IPS DF 4.7 (cell line): Measurements from ENCODE around the gene CCL2.

Source experiments
- DNase-seq: peaks from one replicate; pipeline ENCODE4 v3.0.0-alpha.2; 2013; ENCODE audit warnings: low spot score; ENCODE audit errors: extremely low read depth

CCL2 gene

DNA sequence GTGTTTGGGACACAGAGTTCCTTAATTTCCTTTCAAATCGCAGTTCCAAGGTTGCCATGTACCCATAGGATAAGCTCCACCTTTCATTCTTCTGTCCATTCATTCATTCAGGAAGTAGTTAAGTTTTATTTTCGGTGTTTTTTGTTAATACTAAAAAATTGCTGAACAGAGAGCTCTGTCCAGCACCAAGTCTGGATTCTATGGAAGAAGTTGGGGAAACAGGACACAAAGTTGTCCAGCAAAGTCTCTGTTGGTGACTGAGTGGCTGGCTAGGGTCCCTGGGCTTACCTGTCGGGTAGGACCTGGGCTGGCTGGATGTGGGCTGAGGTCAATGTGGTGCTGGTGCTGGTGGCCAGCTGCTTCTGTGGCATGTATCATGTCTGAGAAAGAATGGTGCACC lies 17.6 kb upstream of the CCL2 start:
- no peak for DNase-seq

DNA sequence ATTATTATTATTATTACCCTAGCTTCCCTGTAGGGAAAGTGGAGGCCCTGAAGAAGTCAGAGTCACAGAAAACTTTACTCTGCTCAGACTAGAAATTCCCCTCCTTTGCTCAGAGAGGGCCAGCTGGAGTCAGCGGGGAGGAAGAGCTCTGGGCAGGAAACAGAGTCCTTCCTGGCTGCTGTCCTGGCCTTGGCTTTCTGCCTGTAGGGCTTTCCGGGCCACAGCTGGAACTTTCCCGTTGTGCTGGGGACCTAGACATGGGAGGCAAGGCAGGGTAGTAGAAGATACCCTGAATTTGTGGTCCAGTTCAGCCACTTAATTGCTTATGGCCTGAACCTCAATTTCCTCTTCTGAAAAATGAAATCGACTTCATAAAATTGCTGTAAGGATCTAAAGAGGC lies 14.0 kb upstream of the CCL2 start:
- no peak for DNase-seq

DNA sequence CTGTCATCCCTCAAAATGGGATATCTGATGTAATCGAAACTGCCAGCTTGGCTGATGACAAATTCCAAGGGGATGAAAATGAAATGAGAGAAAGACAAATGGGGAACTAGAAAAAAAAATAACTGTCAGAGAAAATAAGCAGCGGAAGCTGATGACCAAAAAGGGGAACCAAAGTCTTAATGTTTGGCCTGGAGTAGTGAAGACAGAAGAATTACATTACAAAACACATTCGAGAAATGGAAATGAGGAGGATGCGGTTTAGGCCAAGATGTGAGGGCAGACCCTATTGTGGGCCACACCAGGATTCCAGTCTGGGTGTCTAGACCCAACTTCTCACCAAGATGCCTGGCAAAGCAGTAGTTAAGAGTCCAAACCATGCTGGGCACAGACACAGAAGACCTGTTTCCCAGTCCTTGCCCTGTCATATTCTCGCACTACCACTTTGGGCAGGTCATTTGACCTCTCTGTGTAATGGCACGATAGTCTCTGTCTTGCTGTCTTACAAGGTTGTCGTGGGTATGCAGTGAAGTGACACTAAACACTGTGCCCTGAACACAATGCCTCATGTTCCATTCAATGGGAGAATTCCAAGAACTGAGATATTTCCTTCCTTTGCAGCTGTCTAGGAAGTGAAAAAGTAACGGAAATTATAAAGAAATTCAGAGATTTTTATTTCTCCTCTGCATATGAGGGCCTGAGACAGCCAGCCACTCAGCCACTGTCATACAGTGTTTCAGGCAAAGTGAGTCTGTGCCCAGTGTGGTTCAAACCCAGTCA lies 12.3 kb upstream of the CCL2 start:
- DNase-seq: no peak

DNA sequence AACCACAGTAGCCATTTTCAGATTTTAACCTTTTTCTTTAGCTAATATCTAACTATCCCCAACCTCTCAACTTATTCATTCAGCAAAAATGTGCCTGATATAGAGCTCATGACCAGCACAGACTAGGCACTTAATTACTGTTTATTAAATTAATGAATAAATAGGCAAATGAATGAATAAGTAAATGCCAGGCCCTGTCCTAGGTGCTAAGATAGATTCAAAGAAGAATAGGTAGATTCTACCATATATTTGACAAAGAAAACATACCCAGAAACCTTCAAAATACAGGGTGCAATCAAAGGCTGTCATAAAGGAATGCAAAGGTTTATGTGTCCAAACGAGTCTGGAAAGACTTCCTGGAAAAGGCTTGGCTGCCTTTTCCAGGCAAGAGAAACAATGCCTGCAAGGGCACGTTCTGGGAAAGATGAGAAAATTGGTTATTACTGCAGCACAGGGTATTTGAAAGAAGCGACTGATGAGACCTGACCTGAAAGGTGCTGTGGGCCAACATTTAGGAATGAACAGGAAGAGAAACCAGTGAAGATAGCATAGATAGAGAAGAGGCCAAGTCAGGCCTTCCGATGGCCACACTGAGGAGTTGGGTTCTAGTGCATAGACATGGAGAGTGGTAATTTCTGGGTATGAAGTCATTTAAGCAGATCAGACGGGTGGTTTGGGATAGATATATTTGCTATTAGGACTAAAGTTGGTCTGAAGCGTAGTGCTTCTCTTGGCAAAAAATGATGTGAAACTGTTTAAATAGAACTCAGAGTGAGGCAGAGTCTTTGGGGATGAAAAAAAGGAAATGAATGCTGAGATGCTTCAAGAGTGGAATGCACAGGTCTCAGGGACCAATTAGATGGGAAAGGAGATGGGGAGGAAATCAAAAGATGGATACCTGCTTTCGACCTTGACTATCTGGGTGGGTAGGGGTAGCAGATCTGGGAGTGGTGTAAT lies 11.4 kb upstream of the CCL2 start:
- no peak for DNase-seq

DNA sequence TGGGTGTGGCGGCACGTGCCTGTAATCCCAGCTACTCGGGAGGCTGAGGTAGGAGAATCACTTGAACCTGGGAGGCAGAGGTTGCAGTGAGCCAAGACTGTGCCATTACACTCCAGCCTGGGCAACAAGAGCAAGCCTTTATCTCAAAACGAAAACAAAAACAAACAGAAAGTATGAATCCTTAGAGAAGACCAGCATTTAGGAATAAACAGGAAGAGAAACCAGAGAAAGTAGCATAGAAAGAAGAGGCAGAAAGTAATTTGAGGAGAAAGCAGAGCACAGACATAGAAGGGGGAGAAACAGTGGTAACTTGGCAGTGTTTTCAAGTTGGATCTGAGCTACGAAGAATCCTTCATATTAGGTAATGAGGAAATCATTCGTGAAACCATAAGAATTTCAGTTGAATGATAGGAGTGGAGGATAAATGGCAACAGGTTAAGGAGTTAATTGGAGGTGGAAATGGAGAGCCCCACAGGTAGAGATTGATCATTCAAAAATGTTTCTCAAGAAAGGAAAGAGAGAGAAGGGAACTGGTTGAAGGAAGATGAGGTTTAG lies 9.7 kb upstream of the CCL2 start:
- DNase-seq: no peak

DNA sequence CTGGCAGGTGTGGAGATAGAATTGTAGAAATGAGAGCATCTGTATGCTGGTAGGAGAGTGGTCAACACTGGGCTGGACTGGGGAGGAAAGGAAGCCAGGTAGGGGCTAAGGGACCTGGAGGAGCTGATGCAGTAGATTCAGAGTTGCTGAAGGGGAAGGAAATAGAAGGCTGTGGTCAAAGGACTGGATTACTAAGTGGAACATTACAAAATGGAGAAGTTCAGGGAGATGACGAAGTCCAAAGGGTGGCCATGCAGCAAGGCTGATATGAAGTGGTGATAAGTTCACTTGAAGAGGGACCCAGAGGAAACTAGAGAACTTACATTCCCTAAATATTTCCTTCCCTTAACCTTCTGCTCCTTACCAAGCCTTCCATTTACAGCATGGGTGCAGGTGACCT lies 8.6 kb upstream of the CCL2 start:
- DNase-seq: no peak

DNA sequence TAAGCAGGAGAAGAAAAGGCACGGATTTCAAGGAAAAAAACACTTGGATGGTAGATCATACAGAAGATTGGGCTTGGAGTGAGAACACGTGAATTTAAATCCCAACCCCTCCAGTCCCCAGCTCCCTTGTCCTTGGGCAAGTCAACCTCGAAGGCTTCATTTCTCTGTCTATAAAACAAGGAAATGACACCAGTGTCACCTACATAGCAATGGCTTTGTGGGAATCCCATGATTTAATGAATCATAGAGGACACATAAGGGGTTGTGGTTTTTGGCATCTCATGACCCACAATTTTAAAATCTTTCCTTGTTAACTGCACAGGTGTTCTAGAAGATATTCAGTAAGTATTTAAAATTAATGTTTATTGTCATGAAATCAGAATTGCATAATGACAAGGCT lies 8.2 kb upstream of the CCL2 start:
- no peak for DNase-seq

DNA sequence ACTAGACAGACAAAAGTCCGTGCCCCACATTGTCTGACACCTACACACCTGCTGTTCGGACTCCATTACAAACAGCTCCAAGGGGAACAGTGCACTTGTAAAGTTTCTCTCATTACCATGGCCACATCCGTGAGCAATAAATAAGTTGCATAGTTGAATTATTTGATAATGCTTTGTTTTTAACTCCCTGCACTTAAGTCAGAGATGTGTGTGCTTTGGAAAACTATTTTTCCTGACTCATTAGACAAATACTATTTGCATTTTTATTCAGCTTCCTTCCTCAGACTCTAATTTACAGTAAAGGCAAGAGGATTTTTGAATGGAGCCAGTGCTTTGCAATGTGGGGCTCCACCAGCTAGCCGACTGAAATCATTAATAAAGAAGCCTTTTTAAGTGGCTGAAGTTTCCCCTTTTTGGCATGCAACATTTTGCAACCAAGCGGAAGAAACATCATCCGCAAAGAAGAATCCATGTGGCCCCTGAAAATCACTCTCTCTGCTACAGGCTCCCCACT lies 6.5 kb upstream of the CCL2 start:
- no peak for DNase-seq

DNA sequence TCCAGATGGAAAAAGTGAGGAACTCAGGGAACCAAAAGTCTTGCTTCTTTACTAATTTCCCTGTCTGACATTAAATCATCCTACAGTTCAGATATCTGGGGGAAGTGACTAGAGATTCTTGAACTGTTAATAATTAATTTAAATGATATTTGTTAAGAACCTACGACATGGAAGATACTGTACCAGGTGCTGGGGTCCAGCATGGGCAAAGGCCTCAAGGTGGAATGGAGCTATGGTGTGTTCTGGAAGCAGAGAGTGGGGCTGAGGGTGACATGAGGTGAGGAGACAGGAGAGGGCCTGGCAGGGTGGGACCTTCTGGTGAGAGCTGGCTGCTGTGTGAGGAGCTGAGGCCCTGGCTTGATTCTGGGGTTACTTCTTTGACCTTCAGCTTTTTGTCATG lies 6.0 kb upstream of the CCL2 start:
- DNase-seq: no peak

DNA sequence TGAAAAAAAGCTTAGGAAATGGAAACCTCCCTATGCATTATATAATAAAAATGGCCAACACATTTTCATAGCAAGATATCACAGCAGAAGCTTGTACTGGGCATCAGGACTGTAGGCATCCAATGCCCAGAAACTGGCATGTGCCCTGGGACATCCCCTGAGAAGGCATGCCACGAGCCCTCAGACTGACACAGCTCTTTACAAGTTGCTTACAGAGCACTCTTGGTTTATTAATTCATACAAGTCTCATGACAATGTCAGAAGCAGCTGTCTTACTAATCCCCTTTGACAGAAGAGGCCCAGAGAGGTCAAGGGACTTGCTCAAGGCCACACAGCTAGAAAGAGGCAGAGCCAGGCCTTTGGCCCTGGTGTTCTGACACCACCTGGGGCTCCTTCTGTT lies 5.6 kb upstream of the CCL2 start:
- no peak for DNase-seq

DNA sequence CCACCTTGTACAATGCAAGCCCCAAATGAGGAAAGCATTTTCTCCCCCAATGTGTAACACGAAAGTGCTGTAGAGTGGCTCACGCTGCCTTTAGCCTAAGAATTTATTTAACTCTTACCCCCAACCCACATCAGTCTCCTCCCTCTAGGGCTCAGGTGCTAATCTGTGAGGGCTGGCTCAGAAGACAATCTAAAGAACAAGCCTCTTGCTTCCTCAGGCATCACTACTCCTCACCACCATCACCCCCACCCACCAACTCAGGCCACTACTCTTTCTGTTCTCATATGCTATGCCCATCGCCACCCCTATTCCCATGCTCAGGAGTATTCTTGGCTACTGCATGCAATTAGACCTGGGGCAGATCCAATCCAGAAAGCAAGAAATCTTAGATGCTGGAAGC lies 3.9 kb upstream of the CCL2 start:
- no peak for DNase-seq

DNA sequence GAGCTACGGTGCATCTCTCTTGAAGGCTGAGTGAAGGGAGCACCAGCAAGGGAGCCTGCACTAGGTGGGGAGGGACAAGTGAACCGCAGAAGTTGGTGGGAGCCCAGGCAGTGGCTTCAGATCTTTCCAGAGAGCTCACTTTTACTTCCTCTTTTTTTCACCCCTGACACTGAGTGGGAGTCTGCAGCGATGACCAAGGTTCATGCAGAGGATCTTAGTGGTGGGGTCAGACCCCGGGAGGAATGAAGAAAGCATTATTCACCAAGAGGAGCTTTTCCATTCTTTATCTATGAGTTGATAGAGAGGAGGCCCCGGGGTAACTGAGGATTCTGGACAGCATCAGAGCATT lies 3.0 kb upstream of the CCL2 start:
- DNase-seq: no peak

DNA sequence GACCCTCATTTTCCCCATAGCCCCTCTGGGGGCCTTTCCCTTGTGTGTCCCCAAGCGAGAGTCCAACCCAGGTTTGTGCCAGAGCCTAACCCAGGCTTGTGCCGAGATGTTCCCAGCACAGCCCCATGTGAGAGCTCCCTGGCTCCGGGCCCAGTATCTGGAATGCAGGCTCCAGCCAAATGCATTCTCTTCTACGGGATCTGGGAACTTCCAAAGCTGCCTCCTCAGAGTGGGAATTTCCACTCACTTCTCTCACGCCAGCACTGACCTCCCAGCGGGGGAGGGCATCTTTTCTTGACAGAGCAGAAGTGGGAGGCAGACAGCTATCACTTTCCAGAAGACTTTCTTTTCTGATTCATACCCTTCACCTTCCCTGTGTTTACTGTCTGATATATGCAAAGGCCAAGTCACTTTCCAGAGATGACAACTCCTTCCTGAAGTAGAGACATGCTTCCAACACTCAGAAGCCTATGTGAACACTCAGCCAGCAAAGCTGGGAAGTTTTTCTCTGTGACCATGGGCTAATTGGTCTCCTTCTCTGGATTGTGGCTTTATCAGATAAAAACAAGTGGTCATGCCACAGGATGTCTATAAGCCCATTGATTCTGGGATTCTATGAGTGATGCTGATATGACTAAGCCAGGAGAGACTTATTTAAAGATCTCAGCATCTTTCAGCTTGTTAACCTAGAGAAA lies 2.5 kb upstream of the CCL2 start:
- no peak for DNase-seq

DNA sequence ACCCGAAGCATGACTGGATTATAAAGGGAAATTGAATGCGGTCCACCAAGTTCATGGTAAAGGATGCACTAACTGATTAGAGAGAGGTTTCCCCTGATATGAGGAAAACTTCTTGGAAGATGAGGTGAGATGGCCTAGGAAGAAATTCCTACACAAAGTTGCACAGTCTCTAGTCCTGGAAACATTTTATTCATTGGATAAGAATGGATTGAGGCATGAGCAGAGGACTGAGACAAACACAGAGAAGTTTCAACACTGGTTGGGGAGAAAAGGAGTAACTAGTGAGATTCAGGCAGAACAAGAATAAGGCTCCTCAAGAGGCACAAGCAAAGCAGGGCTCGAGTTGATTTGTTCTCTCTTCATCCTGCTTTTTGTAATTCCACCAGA lies 2.0 kb upstream of the CCL2 start:
- DNase-seq: no peak

DNA sequence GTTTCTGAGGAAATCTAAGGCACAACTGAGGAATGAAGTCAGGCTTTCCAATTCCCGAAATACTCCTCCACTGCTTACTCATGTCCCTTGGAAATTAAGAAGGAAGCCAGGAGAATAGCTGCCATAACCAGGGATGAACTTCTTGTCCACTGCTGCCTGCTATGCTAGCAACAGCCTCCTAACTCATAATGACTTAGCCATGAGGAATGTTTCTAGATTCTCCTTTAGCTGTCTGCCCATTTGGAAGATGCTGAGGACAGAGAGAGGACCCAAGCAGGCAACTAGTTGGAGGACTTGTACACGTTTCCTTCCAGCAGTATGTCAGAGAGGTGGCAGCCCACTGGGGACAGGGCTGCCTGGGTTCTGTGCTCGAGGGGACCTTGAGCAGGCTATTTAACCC lies 939 bp upstream of the CCL2 start:
- no peak for DNase-seq

DNA sequence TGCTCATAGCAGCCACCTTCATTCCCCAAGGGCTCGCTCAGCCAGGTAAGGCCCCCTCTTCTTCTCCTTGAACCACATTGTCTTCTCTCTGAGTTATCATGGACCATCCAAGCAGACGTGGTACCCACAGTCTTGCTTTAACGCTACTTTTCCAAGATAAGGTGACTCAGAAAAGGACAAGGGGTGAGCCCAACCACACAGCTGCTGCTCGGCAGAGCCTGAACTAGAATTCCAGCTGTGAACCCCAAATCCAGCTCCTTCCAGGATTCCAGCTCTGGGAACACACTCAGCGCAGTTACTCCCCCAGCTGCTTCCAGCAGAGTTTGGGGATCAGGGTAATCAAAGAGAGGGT lies 272 bp downstream of the CCL2 start:
- DNase-seq: no peak

DNA sequence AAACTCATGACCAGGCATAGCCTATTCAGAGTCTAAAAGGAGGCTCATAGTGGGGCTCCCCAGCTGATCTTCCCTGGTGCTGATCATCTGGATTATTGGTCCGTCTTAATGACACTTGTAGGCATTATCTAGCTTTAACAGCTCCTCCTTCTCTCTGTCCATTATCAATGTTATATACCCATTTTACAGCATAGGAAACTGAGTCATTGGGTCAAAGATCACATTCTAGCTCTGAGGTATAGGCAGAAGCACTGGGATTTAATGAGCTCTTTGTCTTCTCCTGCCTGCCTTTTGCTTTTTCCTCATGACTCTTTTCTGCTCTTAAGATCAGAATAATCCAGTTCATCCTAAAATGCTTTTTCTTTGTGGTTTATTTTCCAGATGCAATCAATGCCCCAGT lies 756 bp downstream of the CCL2 start:
- no peak for DNase-seq

DNA sequence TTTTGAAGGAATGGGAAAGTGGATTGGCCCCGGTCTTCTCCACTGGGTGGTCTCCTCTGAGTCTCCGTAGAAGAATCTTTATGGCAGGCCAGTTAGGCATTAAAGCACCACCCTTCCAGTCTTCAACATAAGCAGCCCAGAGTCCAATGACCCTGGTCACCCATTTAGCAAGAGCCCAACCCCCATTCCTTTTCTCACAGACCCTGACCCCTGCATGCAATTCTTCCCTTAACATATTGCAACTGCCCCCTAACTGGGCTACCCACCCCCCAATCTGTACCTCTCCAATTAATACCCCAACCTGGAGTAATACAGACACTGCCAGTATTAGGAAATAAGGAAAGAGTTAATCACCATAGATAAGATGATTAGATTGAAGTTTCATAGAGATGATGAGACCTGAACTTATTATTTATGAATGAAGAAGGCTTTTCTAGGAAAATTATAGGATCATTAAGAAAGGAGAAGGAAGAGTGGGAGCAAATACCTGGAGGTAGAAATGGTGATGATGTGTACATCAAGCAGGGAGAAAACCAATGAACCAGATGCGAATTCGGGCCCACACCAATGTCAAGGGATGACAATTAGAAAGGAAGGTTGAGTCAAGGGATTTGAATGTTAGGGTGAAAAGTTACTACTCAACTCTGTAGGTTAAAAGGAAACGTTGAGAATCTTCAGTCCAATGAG lies 2.4 kb downstream of the CCL2 start:
- no peak for DNase-seq

DNA sequence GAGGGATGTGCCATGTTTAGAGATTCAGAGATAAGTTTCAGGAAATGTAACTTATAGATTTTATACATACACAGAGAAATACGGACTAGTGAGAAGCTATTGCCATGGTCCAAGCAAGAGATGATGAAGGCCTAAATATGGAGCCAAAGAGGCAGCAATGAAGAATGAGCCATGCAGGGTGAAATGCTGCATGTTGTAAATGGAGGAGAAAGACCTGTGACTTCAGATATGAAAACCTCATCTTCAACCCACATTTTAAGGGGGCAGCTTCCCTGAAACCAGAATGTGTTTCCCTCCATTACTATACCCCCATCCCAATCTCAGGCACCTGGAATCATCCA lies 2.9 kb downstream of the CCL2 start:
- DNase-seq: no peak

DNA sequence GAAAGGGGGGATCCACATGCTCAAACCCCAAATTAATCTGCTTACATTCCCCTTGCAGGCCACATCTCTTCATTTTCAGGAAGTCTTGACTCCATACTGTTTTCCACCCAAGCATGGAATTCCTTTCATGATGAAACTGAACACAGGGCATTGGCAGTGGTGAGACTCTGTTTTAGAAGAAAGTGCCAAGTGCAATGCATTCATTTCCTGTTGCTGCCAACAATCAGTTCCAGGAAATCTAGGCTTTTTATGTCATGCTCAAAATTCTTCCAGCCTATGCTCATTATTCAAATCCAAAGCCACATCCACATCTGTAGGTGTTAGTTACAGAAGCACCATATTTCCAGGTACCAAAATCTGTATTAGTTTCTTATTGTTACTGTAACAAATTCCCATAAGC lies 4.1 kb downstream of the CCL2 start:
- no peak for DNase-seq

DNA sequence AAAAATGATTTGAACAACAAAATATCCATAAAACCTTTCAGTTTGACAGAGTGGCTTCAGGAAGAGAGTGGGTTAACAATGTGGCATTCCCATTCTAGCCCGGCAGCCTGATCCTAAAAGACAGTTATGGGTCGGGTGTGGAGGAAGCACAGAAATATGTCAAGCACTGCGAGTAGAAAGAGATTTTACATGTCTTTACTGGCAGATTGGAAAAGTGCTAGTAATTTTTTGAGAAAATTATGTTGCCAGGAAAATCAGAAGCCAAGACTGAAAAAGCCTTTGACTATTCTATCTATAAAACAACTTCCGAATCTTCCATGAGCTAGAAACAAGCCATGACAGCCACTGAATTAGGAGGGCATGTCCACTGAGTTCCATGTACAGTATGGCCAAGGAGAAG lies 5.8 kb downstream of the CCL2 start:
- DNase-seq: no peak
